Upper lobe of right lung (tissue), 1 donor: ENCODE measurements around the gene CISD3. TPM values are rescaled to one million over a fixed set of nuclear protein-coding genes. Genes with fewer than 3 reads are reported as not detected.

ENCODE experiments used
- ATAC-seq: fragments of 200-7000 bp; cut with Tn5 transposase; one replicate; pipeline ENCODE4 v1.9.1; 2020; ENCODE audit warnings: mild to moderate bottlenecking, moderate library complexity
- DNase-seq: peaks from one replicate; pipeline ENCODE4 v3.0.0-alpha.2; 2020
- H3K27ac ChIP-seq: fragments of 200-600 bp; one replicate; pipeline ENCODE4 v1.8.0; 2022
- H3K27me3 ChIP-seq: fragments of 200-600 bp; one replicate; pipeline ENCODE4 v1.8.0; 2022; ENCODE audit warnings: mild to moderate bottlenecking
- H3K36me3 ChIP-seq: fragments of 200-600 bp; one replicate; pipeline ENCODE4 v1.8.0; 2022
- H3K4me1 ChIP-seq: fragments of 200-600 bp; one replicate; pipeline ENCODE4 v1.8.0; 2022
- H3K4me3 ChIP-seq: fragments of 200-600 bp; one replicate; pipeline ENCODE4 v1.8.0; 2022; ENCODE audit warnings: mild to moderate bottlenecking
- H3K9me3 ChIP-seq: fragments of 200-600 bp; one replicate; pipeline ENCODE4 v1.8.0; 2022
- intact Hi-C: fragments of 100-400 bp; cut with DNase I; formaldehyde crosslinking; loops from one replicate; pipeline ENCODE4 v1.11.0; 2022
- total RNA-seq: library from RNA; stranded (reverse); fragmentation: NEBNext Ultra II Directional; extraction: Animal tissue kit (Norgen Biotek cat#: 25700); gene quantifications from one replicate; pipeline ENCODE4 v1.2.1, GENCODE V29; 2021
- TF ChIP-seq, protein P1 (sequence below): fragments of 200-600 bp; IDR thresholded peaks from one replicate; pipeline ENCODE4 v1.8.0; 2022; ENCODE audit warnings: antibody characterized with exemption
- donor health status: DM: no; HTN: yes; CAD: no; lungs with severe emphysema.

The CISD3 gene
- total RNA-seq, 1 donor from 2014 or later: 29.7 TPM

DNA sequence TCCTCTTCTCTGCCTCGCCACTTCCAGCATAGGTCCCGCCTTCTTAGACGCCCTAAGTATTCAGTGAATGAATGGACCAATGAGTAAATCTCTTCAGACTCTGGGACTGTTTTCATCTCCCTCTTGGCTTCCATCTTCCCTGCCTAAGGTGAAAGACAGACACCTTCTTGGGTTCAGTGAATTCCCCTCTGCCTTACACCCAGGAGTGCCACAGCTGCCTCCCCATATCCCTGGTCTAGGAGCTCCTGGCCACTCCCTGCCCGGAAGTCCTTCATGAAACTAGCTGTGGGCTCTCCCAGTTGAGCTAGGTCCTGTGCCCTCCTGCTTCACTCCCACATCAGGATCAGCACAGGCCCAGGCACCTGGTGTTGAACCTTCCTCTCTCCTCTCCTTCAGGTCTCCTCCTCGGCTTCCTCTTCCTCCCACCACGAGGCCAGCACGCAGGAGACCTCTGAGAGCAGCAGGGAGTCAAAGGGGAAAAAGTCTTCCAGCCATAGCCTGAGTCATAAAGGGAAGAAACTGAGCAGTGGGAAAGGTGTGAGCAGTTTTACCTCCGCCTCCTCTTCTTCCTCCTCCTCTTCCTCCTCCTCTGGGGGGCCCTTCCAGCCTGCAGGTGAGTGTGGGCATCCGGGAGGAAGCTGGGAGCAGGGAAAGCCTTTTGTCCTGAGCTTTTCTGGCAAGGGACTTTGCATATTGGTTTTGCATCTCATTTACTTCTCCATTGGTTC is 14.8 kb upstream of the CISD3 start:
- Histone ChIP-seq H3K36me3 (peaks cover 84% of the 10 kb centered on the region), H3K4me1 (no peaks in the 10 kb centered on the region), H3K9me3 (no peaks in the 10 kb centered on the region), H3K27ac (no peak overlapping the region), H3K27me3 (no peaks in the 10 kb centered on the region), H3K4me3 (no peak overlapping the region)
- no peak for ATAC-seq
- no peak for DNase-seq
- intact Hi-C loops: no loop called here
- TF ChIP-seq, protein P1, sequence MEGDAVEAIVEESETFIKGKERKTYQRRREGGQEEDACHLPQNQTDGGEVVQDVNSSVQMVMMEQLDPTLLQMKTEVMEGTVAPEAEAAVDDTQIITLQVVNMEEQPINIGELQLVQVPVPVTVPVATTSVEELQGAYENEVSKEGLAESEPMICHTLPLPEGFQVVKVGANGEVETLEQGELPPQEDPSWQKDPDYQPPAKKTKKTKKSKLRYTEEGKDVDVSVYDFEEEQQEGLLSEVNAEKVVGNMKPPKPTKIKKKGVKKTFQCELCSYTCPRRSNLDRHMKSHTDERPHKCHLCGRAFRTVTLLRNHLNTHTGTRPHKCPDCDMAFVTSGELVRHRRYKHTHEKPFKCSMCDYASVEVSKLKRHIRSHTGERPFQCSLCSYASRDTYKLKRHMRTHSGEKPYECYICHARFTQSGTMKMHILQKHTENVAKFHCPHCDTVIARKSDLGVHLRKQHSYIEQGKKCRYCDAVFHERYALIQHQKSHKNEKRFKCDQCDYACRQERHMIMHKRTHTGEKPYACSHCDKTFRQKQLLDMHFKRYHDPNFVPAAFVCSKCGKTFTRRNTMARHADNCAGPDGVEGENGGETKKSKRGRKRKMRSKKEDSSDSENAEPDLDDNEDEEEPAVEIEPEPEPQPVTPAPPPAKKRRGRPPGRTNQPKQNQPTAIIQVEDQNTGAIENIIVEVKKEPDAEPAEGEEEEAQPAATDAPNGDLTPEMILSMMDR: no peak

DNA sequence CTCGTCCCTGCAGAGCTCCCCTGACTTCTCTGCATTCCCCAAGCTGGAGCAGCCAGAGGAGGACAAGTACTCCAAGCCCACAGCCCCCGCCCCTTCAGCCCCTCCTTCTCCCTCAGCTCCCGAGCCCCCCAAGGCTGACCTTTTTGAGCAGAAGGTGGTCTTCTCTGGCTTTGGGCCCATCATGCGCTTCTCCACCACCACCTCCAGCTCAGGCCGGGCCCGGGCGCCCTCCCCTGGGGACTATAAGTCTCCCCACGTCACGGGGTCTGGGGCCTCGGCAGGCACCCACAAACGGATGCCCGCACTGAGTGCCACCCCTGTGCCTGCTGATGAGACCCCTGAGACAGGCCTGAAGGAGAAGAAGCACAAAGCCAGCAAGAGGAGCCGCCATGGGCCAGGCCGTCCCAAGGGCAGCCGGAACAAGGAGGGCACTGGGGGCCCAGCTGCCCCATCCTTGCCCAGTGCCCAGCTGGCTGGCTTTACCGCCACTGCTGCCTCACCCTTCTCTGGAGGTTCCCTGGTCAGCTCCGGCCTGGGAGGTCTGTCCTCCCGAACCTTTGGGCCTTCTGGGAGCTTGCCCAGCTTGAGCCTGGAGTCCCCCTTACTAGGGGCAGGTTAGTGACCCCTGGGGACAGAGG is 13.7 kb upstream of the CISD3 start:
- ATAC-seq (no peak), DNase-seq (no peak)
- no peaks in the 10 kb centered on the region for H3K4me1 ChIP-seq
- no peak overlapping the region for H3K27ac ChIP-seq
- H3K9me3 ChIP-seq: no peaks in the 10 kb centered on the region
- no peak overlapping the region for H3K4me3 ChIP-seq
- TF ChIP-seq, protein P1: no peak
- no peaks in the 10 kb centered on the region for H3K27me3 ChIP-seq
- intact Hi-C loops: no loop called here
- H3K36me3 ChIP-seq: peaks cover 92% of the 10 kb centered on the region

DNA sequence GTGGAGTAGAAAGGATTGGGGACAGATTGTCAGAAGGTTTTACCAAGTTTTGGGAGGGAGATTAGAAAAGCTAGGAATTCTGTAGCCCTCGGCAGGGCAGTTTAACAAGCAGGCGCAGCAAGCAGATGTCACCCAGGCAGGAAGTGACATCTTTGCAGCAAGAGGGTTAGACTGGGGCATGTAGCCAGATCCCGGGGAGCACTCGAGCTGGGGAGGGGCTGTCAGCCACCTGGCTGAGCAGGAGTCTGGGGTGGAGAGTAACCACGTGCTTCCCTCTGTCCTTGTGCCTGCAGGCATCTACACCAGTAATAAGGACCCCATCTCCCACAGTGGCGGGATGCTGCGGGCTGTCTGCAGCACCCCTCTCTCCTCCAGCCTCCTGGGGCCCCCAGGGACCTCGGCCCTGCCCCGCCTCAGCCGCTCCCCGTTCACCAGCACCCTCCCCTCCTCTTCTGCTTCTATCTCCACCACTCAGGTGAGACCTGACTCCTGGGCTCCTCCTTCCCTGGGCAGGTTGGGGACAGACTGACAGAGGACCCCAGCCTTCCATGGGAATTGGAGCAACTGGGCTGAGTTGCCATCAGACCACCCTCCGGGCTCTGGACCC is 12.9 kb upstream of the CISD3 start:
- H3K9me3 ChIP-seq: no peaks in the 10 kb centered on the region
- no peak for ATAC-seq
- H3K27me3 ChIP-seq: no peaks in the 10 kb centered on the region
- H3K4me3 ChIP-seq: no peak overlapping the region
- peaks cover 92% of the 10 kb centered on the region for H3K36me3 ChIP-seq
- DNase-seq: no peak
- no peaks in the 10 kb centered on the region for H3K4me1 ChIP-seq
- intact Hi-C loops: no loop called here
- TF ChIP-seq, protein P1: no peak
- no peak overlapping the region for H3K27ac ChIP-seq

DNA sequence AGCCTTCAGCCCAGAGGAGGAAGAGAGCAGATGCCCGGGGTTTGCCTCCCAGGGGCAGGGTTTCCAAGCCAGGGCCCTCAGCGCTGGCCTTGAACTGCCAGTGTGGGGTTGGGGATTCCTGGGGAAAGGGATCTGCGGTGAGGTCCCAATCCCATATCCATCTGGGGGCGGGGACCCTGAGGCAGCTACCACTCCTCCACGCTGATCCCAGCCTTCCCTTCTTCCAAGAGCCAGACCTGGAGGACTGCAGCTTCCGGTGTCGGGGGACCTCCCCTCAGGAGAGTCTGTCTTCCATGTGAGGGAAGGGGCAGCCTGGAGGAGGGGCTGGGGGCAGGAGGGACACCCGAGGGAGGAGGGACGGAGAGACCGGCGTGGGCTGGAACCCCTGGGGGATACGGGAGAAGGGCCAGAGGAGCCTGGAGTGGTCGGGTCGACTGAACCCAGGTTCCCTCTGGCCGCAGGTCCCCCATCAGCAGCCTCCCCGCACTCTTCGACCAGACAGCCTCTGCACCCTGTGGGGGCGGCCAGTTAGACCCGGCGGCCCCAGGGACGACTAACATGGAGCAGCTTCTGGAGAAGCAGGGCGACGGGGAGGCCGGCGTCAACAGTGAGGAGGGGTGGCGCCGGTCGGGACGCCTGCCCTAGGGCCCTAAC is 10.7 kb upstream of the CISD3 start:
- intact Hi-C loops: no loop called here
- peaks cover 89% of the 10 kb centered on the region for H3K36me3 ChIP-seq

DNA sequence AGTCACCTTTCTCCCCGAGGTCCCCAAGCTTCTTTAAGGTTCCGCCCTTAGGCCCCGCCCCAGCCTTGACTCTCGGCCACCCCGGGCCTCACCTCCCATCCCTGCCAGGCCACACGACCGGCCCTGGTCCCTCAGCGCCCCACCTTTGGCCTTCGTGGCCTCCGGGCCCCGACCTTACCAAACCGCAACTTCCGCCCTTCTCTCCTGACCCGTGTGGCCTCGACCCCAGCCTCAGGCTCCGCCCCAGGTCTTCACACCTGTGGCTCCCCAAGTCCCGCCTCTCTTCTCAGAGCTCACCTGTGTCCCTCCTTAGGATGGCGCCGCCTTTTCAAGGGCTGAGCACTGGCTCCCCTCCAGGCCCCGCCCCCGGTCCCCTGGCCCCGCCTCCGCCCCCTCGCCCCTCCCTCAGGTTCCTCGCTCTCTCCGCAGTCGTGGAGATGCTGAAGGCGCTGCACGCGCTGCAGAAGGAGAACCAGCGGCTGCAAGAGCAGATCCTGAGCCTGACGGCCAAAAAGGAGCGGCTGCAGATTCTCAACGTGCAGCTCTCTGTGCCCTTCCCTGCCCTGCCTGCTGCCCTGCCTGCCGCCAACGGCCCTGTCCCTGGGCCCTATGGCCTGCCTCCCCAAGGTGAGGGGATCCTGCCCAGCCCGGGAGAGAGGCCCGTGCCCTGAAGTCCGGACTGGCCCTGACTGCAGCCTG is 10.0 kb upstream of the CISD3 start:
- DNase-seq: no peak
- no peak for ATAC-seq
- intact Hi-C loops: no loop called here
- Histone ChIP-seq H3K36me3 (peaks cover 88% of the 10 kb centered on the region), H3K4me1 (no peaks in the 10 kb centered on the region), H3K27me3 (no peaks in the 10 kb centered on the region), H3K9me3 (no peaks in the 10 kb centered on the region), H3K4me3 (no peak overlapping the region), H3K27ac (no peak overlapping the region)
- TF ChIP-seq, protein P1: no peak

More for the DNA sequence above, 10.7 kb upstream of the CISD3 start:
- Histone ChIP-seq H3K27me3 (no peaks in the 10 kb centered on the region), H3K4me3 (no peak overlapping the region), H3K27ac (no peak overlapping the region), H3K9me3 (no peaks in the 10 kb centered on the region), H3K4me1 (no peaks in the 10 kb centered on the region)
- no peak for DNase-seq
- ATAC-seq: no peak
- TF ChIP-seq, protein P1: no peak
